A172 (cell line): ENCODE results near the gene POU2F3. TPM values are rescaled to one million over a fixed set of nuclear protein-coding genes. Genes with fewer than 3 reads are reported as not detected.
"Not testable (repeated sequence)": the region's sequence is repeated elsewhere in the genome, so short reads cannot be mapped to it uniquely, and the experiment has no call there.

Source experiments
- DNase-seq: peaks from one replicate; pipeline ENCODE4 v3.0.0-alpha.2; 2015; ENCODE audit warnings: low spot score
- total RNA-seq: library from RNA; depleted of rRNA; stranded (reverse); fragments of >200 nt; shearing (Covaris generic); gene quantifications from 2 replicates; pipeline ENCODE4 v1.2.3, GENCODE V29; 2014

POU2F3 gene
- total RNA-seq, 1 experiment from 2014 or later, result 0.48 TPM

- not testable (repeated sequence) for DNase-seq
These were observed 13.4 kb downstream of the POU2F3 start for GRCh38 chr11:120253377-120253776.

GRCh38 chr11:120254788-120255518, 15.0 kb downstream of the POU2F3 start:
- DNase-seq, result no peak

GRCh38 chr11:120255519-120255866, 15.6 kb downstream of the POU2F3 start:
- DNase-seq, result no peak

- no peak for DNase-seq
These were observed 16.2 kb downstream of the POU2F3 start for GRCh38 chr11:120256178-120256577.

GRCh38 chr11:120256779-120257178, 16.8 kb downstream of the POU2F3 start:
- no peak for DNase-seq

- DNase-seq, result no peak
These were observed 17.4 kb downstream of the POU2F3 start for GRCh38 chr11:120257346-120257745.

- no peak for DNase-seq
These were observed 18.7 kb downstream of the POU2F3 start for GRCh38 chr11:120258661-120259060.

- DNase-seq, result no peak
These were observed 19.3 kb downstream of the POU2F3 start for GRCh38 chr11:120259241-120259640.

- no peak for DNase-seq
These were observed 20.1 kb downstream of the POU2F3 start for GRCh38 chr11:120259988-120260565.

GRCh38 chr11:120260616-120261015, 20.7 kb downstream of the POU2F3 start:
- DNase-seq, result no peak

- DNase-seq, result no peak
These were observed 21.4 kb downstream of the POU2F3 start for GRCh38 chr11:120261321-120261720.

- DNase-seq, result no peak
These were observed 22.0 kb downstream of the POU2F3 start for GRCh38 chr11:120261931-120262330.

GRCh38 chr11:120267319-120267718, 27.4 kb downstream of the POU2F3 start:
- no peak for DNase-seq

- no peak for DNase-seq
These were observed 28.7 kb downstream of the POU2F3 start for GRCh38 chr11:120268686-120269085.

- DNase-seq, result no peak
These were observed 30.4 kb downstream of the POU2F3 start for GRCh38 chr11:120270386-120270785.

GRCh38 chr11:120271672-120272071, 31.7 kb downstream of the POU2F3 start:
- no peak for DNase-seq

GRCh38 chr11:120272303-120272702, 32.4 kb downstream of the POU2F3 start:
- peak; percentile 69 for DNase-seq

GRCh38 chr11:120273432-120273831, 33.5 kb downstream of the POU2F3 start:
- no peak for DNase-seq

GRCh38 chr11:120273956-120274355, 34.0 kb downstream of the POU2F3 start:
- not testable (repeated sequence) for DNase-seq

- DNase-seq, result no peak
These were observed 39.6 kb downstream of the POU2F3 start for GRCh38 chr11:120279502-120279901.

- no peak for DNase-seq
These were observed 40.7 kb downstream of the POU2F3 start for GRCh38 chr11:120280600-120281051.

GRCh38 chr11:120281143-120281795, 41.3 kb downstream of the POU2F3 start:
- DNase-seq, result no peak

- DNase-seq, result no peak
These were observed 43.2 kb downstream of the POU2F3 start for GRCh38 chr11:120283124-120283523.
